H1 (cell line): Measurements from ENCODE around the gene SNAP29. TPM values are rescaled to one million over a fixed set of nuclear protein-coding genes. Genes with fewer than 3 reads are reported as not detected.

Experiments used
- CTCF ChIA-PET: fragments of 300-600 bp; sonication (Branson Sonifier 250); formaldehyde crosslinking; loops from one replicate; lab custom pipeline; 2021; ENCODE audit not compliant: partially characterized antibody; lab: Charles Lee
- POLR2A ChIA-PET: fragments of 300-600 bp; sonication (Branson Sonifier 250); formaldehyde crosslinking; loops from one replicate; lab custom pipeline; 2021; ENCODE audit warnings: inconsistent platforms; ENCODE audit not compliant: partially characterized antibody; lab: Charles Lee
- DNase-seq, 2 experiments: peaks; one replicate each; pipeline versions ENCODE4 v3.0.0 to v3.0.0-alpha.2; 2010 to 2022; ENCODE audit warnings: low spot score in 2 of 2, low read depth in 1 of 2, mixed read lengths in 1 of 2
- FAIRE-seq: peaks from 2 replicates; lab custom pipeline; 2011; peaks lifted over from hg19 to GRCh38; lab: Jason Lieb, UNC
- H2AFZ ChIP-seq: 2 replicates; pipeline ENCODE4 v1.8.1; 2012; ENCODE audit warnings: low read length, inconsistent platforms
- H2AK5ac ChIP-seq: 2 replicates; pipeline ENCODE4 v1.6.1; 2013; ENCODE audit warnings: low read depth, low read length
- H2BK120ac ChIP-seq: replicated peaks from 2 replicates; pipeline ENCODE3; 2013; ENCODE audit warnings: low read depth, low read length, inconsistent platforms
- H2BK12ac ChIP-seq: 2 replicates; pipeline ENCODE4 v1.6.1; 2013; ENCODE audit warnings: low read depth, low read length
- H2BK15ac ChIP-seq: 2 replicates; pipeline ENCODE4 v1.6.1; 2013; ENCODE audit warnings: low read length
- H2BK20ac ChIP-seq: 2 replicates; pipeline ENCODE4 v1.6.1; 2013; ENCODE audit warnings: low read length
- H2BK5ac ChIP-seq: 2 replicates; pipeline ENCODE4 v1.6.1; 2013; ENCODE audit warnings: low read depth, low read length
- H3K14ac ChIP-seq: 2 replicates; pipeline ENCODE4 v1.6.1; 2013; ENCODE audit warnings: inconsistent platforms; ENCODE audit not compliant: insufficient read length
- H3K18ac ChIP-seq: 2 replicates; pipeline ENCODE4 v1.6.1; 2013; ENCODE audit warnings: low read length; ENCODE audit errors: extremely low read depth
- H3K23ac ChIP-seq: 2 replicates; pipeline ENCODE4 v1.6.1; 2013; ENCODE audit warnings: inconsistent platforms; ENCODE audit not compliant: insufficient read length
- H3K23me2 ChIP-seq: 2 replicates; pipeline ENCODE4 v1.6.1; 2013; ENCODE audit warnings: low read depth, low read length
- H3K27ac ChIP-seq: 2 replicates; pipeline ENCODE4 v1.6.1; 2011; ENCODE audit warnings: low read depth, low read length, inconsistent platforms
- H3K27me3 ChIP-seq, 4 experiments: replicated peaks in 1 of 4; 1 replicate in 1 of 4; 2 replicates in 3 of 4; pipeline versions ENCODE4 v1.6.1 to v1.8.1; 2011 to 2013; ENCODE audit warnings: low read length in 3 of 4, mild to moderate bottlenecking in 3 of 4, inconsistent platforms in 2 of 4, mixed read lengths in 2 of 4, moderate library complexity in 1 of 4; ENCODE audit not compliant: control insufficient read depth in 3 of 4, insufficient read depth in 3 of 4; ENCODE audit errors: extremely low read depth in 1 of 4
- H3K36me3 ChIP-seq, 4 experiments: 2 replicates each; pipeline versions ENCODE4 v1.6.1 to v1.8.1; 2011 to 2013; ENCODE audit warnings: mild to moderate bottlenecking in 4 of 4, low read length in 3 of 4, moderate library complexity in 2 of 4, control low read depth in 1 of 4, inconsistent platforms in 1 of 4; ENCODE audit not compliant: insufficient read depth in 4 of 4, control insufficient read depth in 2 of 4
- H3K4ac ChIP-seq: replicated peaks from 2 replicates; pipeline ENCODE3; 2013; ENCODE audit warnings: low read length, low read depth, mixed read lengths, inconsistent platforms; ENCODE audit not compliant: insufficient read length
- H3K4me1 ChIP-seq, 4 experiments: replicated peaks in 1 of 4; 1 replicate in 1 of 4; 2 replicates in 3 of 4; pipeline versions ENCODE4 v1.6.1 to v1.8.1; 2011 to 2013; ENCODE audit warnings: low read length in 3 of 4, inconsistent platforms in 2 of 4, mixed read lengths in 1 of 4; ENCODE audit not compliant: insufficient read depth in 4 of 4, control insufficient read depth in 3 of 4
- H3K4me2 ChIP-seq, 2 experiments: 2 replicates each; pipeline versions ENCODE4 v1.6.1 to v1.8.1; 2011 to 2013; ENCODE audit warnings: low read depth in 2 of 2, low read length in 2 of 2, control low read depth in 1 of 2, inconsistent platforms in 1 of 2, mild to moderate bottlenecking in 1 of 2; ENCODE audit not compliant: insufficient read depth in 1 of 2
- H3K4me3 ChIP-seq, 4 experiments: fragments of 200-600, 300-600 bp in 1 of 4; sonication (generic), shearing (Covaris generic), sonication (Bioruptor Twin) in 1 of 4; 2 replicates each; pipeline versions ENCODE4 v1.5.1 to v1.8.1; 2011 to 2016; ENCODE audit warnings: low read length in 4 of 4, low read depth in 3 of 4, control low read depth in 2 of 4, inconsistent platforms in 2 of 4, mild to moderate bottlenecking in 2 of 4, mixed read lengths in 1 of 4, moderate library complexity in 1 of 4; ENCODE audit not compliant: insufficient read depth in 2 of 4; ENCODE audit errors: extremely low read depth in 1 of 4
- H3K56ac ChIP-seq: replicated peaks from 2 replicates; pipeline ENCODE3; 2013; ENCODE audit warnings: low read depth, mild to moderate bottlenecking, mixed read lengths, low read length, inconsistent platforms; ENCODE audit not compliant: insufficient read length
- H3K79me1 ChIP-seq: 2 replicates; pipeline ENCODE4 v1.6.1; 2013; ENCODE audit warnings: low read depth, low read length, control low read depth
- H3K79me2 ChIP-seq, 2 experiments: 2 replicates each; pipeline versions ENCODE4 v1.6.1 to v1.8.1; 2012 to 2013; ENCODE audit warnings: low read length in 2 of 2, mild to moderate bottlenecking in 2 of 2, inconsistent platforms in 1 of 2; ENCODE audit not compliant: insufficient read depth in 2 of 2, control insufficient read depth in 1 of 2
- H3K9ac ChIP-seq, 4 experiments: replicated peaks in 1 of 4; 1 replicate in 1 of 4; 2 replicates in 3 of 4; pipeline versions ENCODE4 v1.6.1 to v1.8.1; 2011 to 2013; ENCODE audit warnings: low read depth in 3 of 4, low read length in 3 of 4, control low read depth in 2 of 4, mild to moderate bottlenecking in 2 of 4, moderate library complexity in 2 of 4, inconsistent platforms in 1 of 4; ENCODE audit errors: extremely low read depth in 1 of 4
- H3K9me3 ChIP-seq, 2 experiments: 2 replicates each; pipeline versions ENCODE4 v1.6.1 to v1.8.1; 2012 to 2013; ENCODE audit warnings: mild to moderate bottlenecking in 2 of 2, moderate library complexity in 2 of 2, control low read depth in 1 of 2, inconsistent platforms in 1 of 2, low read depth in 1 of 2, low read length in 1 of 2, mixed read lengths in 1 of 2; ENCODE audit not compliant: insufficient read depth in 2 of 2
- H4K20me1 ChIP-seq, 2 experiments: replicated peaks in 1 of 2; 2 replicates each; pipeline versions ENCODE3 to v1.8.1; 2011 to 2013; ENCODE audit warnings: inconsistent platforms in 2 of 2, low read length in 2 of 2, mild to moderate bottlenecking in 1 of 2; ENCODE audit not compliant: insufficient read depth in 2 of 2, control insufficient read depth in 1 of 2
- H4K5ac ChIP-seq: 2 replicates; pipeline ENCODE4 v1.6.1; 2013; ENCODE audit warnings: low read length, low read depth, mixed read lengths, inconsistent platforms; ENCODE audit not compliant: insufficient read length
- H4K8ac ChIP-seq: 2 replicates; pipeline ENCODE4 v1.8.0; 2013; ENCODE audit warnings: mild to moderate bottlenecking, moderate library complexity, low read length, inconsistent platforms; ENCODE audit not compliant: insufficient read depth; ENCODE audit errors: extremely low read depth
- H4K91ac ChIP-seq: replicated peaks from 2 replicates; pipeline ENCODE3; 2013; ENCODE audit warnings: low read length, mixed read lengths, inconsistent platforms; ENCODE audit not compliant: insufficient read length
- MAFK ChIP-seq: IDR thresholded peaks from 2 replicates; pipeline ENCODE4 v1.6.1; 2012; ENCODE audit warnings: low read depth, mild to moderate bottlenecking, improper control_type of control experiment, low read length
- SIRT6 ChIP-seq: IDR thresholded peaks from one replicate; pipeline ENCODE4 v1.7.1; 2012; ENCODE audit warnings: low read length, inconsistent platforms
- WGBS, 2 experiments: shearing (Covaris generic) in 1 of 2; methylation state at CpG; one replicate each; pipeline versions ENCODE4 v1.1.6 to v1.1.7; 2013 to 2015; ENCODE audit warnings: low lambda C conversion rate in 2 of 2, mixed read lengths in 2 of 2, inconsistent platforms in 1 of 2, low coverage in 1 of 2, missing lambda C conversion rate in 1 of 2; ENCODE audit not compliant: insufficient replicate concordance in 2 of 2, insufficient coverage in 1 of 2, insufficient read length in 1 of 2; ENCODE audit errors: extremely low coverage in 1 of 2, missing lambda C conversion rate in 1 of 2; 5-methylcytosine and 5-hydroxymethylcytosine counted together
- polyA plus RNA-seq, 7 experiments: library from polyadenylated mRNA; depleted of rRNA in 3 of 7; stranded (reverse) in 5 of 7; unstranded in 2 of 7; fragments of >200 nt in 5 of 7; fragments of 200-250 nt in 2 of 7; gene quantifications; 1 replicate in 5 of 7; 2 replicates in 1 of 7; 4 replicates in 1 of 7; pipeline versions ENCODE4 v1.2.1 to v1.2.3, GENCODE V29; 2011 to 2013; ENCODE audit warnings: missing spikeins in 2 of 7, mixed read lengths in 2 of 7
- total RNA-seq: library from RNA; stranded (reverse); fragmentation: NEBNext Ultra II Directional; extraction: Animal tissue kit (Norgen Biotek cat#: 25700); gene quantifications from 2 replicates; pipeline ENCODE4 v1.2.1, GENCODE V29; 2021

The SNAP29 gene
- total and polyA plus RNA-seq, 2 of the 8 experiments (the other 6 are each of a cell fraction or from before 2014, with no cell fraction given): 11.8 to 15.0 TPM

DNA sequence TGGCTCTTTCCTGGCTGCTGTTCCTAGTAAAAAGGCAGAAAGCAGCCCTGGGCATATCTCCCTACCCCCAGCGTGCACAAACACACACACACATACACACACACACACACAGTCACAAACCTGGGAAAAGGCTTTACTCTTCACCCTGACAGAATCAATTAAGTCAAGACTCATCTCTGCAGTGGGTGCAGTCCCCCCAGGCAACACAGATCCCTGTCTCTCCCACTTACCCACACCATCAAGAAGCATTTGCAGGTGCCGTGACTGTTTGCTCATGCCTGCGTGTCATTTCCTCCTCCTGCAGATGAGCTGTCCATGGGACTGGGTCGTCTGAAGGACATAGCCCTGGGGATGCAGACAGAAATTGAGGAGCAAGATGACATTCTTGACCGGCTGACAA, 28.6 kb downstream of the SNAP29 start:
- Histone ChIP-seq H2BK5ac (no peak overlapping the region), H3K79me2 (no peaks in the 10 kb centered on the region), H2BK12ac (no peak overlapping the region), H4K91ac (no peak overlapping the region), H3K36me3 (peaks cover 2 to 5% (median 4%) of the 10 kb centered on the region in 4 experiments; a peak in 5 of 8 replicates), H3K23ac (no peak overlapping the region), H3K4me3 (no peak overlapping the region), H3K4me1 (peaks cover 0 to 2% (median 0%) of the 10 kb centered on the region in 4 experiments; a peak in 1 of 7 replicates), H3K18ac (no peak overlapping the region), H3K14ac (no peak overlapping the region), H3K9ac (no peak overlapping the region), H3K4me2 (no peak overlapping the region), H4K5ac (no peak overlapping the region), H3K4ac (no peak overlapping the region), H3K9me3 (no peaks in the 10 kb centered on the region), H2BK20ac (no peak overlapping the region), H3K56ac (no peak overlapping the region), H3K23me2 (no peaks in the 10 kb centered on the region), H3K27me3 (no peaks in the 10 kb centered on the region), H3K79me1 (no peaks in the 10 kb centered on the region), H2BK120ac (no peak overlapping the region), H2AFZ (no peak overlapping the region), H2BK15ac (no peak overlapping the region), H2AK5ac (no peak overlapping the region), H4K8ac (no peak overlapping the region), H4K20me1 (no peaks in the 10 kb centered on the region), H3K27ac (no peak overlapping the region)
- TF ChIP-seq SIRT6: no peak
- no peak for TF ChIP-seq MAFK
- FAIRE-seq (no peak), DNase-seq (no peak)
- ChIA-PET CTCF (interaction anchor here (3.3 kb wide), 1 partner anchor 26 kb away, joined by 22 read pairs; no protein-coding TSS in a partner anchor), POLR2A (interaction anchor here (0.6 kb wide), 1 partner anchor 17 kb away, joined by 3 read pairs; no protein-coding TSS in a partner anchor)
- 84% methylated on average over 5 of the region's 5 CpGs; no CpG with 5 or more reads in 1 of the 2 experiments for WGBS, 2 experiments
